ENCODE measurements around the gene SKI.

SKI gene

GRCh38 chr1:2228157-2228594, at the start of gene SKI:
Gene SKI (plus strand): TSS chr1:2228319. CDS start chr1:2228767, 448 bp downstream.
- DNase-seq (ENCODE audit: low spot score): no peak

DNA sequence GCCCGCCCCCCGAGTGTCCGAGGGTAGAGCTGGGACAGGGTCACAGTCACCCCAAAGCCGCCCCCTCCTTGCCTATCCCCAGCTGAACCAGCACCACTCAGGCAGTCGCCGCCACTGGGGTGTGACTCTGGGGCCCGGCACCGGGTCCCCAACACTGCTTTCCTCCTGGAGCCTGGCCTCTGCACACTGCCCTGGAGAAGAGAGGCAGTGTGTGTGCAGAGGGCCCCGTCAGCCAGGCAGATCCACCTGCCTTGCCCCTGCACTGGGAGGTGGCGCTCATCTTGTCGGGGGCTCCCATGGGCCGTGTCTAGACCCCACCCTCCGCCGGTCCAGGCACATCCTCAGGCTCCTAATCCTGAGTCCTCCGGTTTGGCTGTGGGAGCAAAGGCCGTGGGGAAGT, 49.2 kb upstream of the SKI start:
- no peak for DNase-seq (ENCODE audit: low spot score)

DNA sequence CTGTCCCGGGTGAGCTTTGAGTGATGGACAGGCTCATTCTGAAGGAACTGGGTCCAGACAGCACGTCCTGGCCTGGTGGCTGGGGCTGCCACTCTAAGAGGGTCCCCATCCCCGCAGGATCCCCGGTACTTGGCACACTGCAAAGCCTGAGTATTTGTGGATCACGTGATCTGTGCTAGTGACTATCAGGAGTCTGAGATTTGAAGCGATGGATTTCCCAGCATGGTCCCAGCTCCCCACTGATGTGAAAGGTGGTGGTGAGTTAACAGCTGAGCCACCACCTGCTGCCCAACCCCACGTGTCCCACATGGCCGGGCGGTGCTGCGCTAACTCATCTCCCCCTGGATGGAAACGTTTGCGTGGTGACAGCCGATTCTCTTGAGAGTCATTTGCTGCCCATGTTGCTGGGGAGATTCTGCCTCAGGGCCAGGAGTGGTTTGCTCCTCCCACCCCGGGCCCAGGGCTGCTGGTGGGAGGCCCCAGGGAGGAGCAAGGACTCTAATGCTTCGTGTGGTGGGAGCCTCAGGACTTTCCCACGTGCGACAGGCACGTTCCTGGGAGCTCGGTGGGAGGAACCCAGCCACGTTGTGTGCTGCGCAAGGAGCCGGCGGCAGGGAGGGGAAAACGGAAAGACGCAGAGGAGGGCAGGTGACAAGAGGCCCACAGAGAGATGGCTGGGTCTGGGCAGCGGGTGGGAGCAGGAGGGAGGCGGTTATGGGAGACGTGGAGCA, 48.7 kb upstream of the SKI start:
- DNase-seq (ENCODE audit: low spot score): no peak

GRCh38 chr1:2180297-2181245, 47.5 kb upstream of the SKI start:
- DNase-seq (ENCODE audit: low spot score): no peak

- no peak for DNase-seq (ENCODE audit: low spot score)
These were observed 46.8 kb upstream of the SKI start for GRCh38 chr1:2181271-2181670.

DNA sequence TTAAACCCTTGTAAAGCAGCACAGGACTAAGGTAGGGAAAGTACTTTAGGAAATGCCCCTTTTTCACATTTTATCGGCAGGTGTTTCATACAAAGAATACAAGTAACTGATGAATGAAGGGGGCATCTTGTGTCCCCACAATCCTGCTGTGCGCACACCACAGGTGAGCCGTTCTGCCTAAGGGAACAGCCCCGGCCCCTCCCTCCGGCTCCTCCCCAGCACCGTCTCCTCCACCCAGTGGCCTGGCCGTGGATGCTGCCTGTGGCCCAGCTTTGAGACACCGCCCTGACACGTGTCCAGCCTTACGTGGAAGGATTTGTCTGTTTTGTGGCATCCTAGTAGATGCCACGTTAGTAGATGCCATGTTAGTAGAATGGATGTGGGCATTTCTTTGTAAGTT, 46.4 kb upstream of the SKI start:
- DNase-seq (ENCODE audit: low spot score): no peak

- DNase-seq (ENCODE audit: low spot score): no peak
These were observed 45.7 kb upstream of the SKI start for GRCh38 chr1:2182376-2182775.

DNA sequence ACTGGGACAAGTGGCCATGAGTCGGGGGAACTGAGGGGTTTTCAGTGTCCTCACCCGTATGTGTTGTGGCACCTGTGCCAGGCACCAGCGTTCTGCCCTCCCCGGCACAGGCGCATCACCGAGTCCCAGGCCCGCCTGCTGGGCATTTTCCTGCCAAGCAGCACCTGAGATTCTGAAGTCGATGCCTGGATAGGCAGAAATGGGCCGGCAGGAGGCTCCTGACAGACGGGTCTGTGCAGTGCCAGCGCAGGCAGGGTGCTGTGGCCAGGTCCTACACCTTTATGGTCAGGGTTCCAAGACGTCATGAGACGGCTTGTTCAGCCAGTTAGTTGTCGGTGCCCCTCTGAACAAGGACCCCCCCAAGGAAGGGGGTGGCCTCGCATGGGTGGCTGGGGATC, 44.2 kb upstream of the SKI start:
- DNase-seq (ENCODE audit: low spot score): no peak

GRCh38 chr1:2184531-2184930, 43.6 kb upstream of the SKI start:
- no peak for DNase-seq (ENCODE audit: low spot score)

- DNase-seq (ENCODE audit: low spot score): no peak
These were observed 43.2 kb upstream of the SKI start for GRCh38 chr1:2184934-2185333.

DNA sequence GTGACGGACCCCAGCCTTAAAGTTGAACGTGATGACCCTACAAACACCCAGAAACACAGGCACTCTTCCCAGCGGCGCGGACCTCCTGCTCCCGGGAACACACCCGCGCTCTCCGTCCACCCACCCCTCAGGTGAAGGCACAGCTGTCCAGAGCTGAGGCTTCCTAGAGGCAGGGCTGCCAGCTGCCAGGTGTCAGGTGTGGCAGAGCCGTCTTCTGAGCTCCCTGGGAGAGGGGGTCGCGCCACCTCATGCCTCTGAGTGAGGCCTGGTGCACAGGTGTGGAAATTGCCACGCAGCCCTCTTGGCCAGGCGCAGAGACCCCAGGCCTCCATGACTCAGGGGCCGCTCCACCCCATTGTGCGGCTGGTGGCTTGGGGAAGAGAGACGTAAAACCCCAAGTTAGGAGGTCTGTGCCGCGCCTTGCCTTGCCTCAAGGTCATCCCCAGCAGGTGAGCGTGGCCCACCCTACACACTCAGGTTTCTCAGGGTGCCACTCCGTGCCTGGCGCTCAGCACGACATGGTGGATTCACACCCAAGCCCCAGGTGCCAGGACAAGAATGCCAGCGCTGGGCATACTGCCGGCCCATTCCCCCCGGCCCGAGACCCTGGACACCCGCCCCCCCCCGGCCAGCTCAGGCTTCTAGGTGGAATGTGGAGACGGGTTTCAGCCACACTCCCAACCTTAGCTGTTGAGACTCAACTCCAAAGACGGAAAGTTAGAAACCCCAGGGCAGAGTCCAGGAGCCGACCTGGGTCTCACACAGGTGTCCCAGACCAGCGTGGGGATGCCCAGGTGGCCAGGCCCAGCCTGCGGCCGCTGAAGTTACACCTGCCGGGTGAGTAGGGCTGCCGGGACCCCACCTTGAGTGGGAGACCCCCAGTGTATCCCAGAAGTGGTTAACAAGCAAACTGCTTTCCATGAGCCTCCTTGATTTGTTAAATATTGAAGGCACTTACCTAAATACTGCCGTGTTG, 42.0 kb upstream of the SKI start:
- DNase-seq (ENCODE audit: low spot score): no peak

DNA sequence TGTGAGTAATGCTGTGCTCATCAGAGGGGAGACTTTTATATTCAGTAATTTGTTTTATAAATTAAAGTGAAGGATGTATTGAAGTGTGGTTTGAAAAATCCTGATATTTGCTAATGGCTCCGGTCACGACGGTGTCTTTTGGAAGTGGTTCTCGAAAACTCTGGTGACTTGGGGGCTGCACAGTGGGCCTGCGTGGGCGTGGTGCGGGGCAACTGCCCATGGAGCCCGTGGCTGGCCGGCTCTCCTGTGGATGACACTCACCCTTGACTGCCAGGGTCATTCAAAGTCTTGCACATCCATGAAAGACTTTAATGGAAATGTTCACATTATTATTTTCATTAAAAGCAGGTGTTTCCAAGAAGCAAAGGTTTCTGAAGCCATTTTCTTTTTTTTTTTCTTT, 41.2 kb upstream of the SKI start:
- DNase-seq (ENCODE audit: low spot score): no peak

GRCh38 chr1:2187619-2188018, 40.5 kb upstream of the SKI start:
- DNase-seq (ENCODE audit: low spot score): no peak

GRCh38 chr1:2188336-2188735, 39.8 kb upstream of the SKI start:
- DNase-seq (ENCODE audit: low spot score): no peak

- peak; percentile 95 for DNase-seq (ENCODE audit: low spot score)
These were observed 38.4 kb upstream of the SKI start for GRCh38 chr1:2189459-2190425.

GRCh38 chr1:2190491-2190976, 37.6 kb upstream of the SKI start:
- DNase-seq (ENCODE audit: low spot score): no peak

GRCh38 chr1:2192031-2192995, 35.8 kb upstream of the SKI start:
- DNase-seq (ENCODE audit: low spot score): no peak

- no peak for DNase-seq (ENCODE audit: low spot score)
These were observed 34.4 kb upstream of the SKI start for GRCh38 chr1:2193514-2194281.

Data from CD4-positive, alpha-beta T cell treated with Interleukin-2 at 100 ng/mL for 4 hours (primary cell).